Kidney tubule cell (primary cell): ENCODE measurements around the gene FARP1.
A peak's percentile ranks its signal among the peaks of the same experiment; 100 is the strongest.

Source experiments
- DNase-seq: peaks from one replicate; pipeline ENCODE4 v3.0.0-alpha.2; 2018; ENCODE audit warnings: low spot score

Gene FARP1

GRCh38 chr13:98286799-98287198, 143.9 kb downstream of the FARP1 start:
- DNase-seq: no peak

GRCh38 chr13:98288211-98288610, 145.3 kb downstream of the FARP1 start:
- no peak for DNase-seq

- DNase-seq: no peak
These were observed 146.5 kb downstream of the FARP1 start for GRCh38 chr13:98289339-98289945.

- no peak for DNase-seq
These were observed 147.4 kb downstream of the FARP1 start for GRCh38 chr13:98290261-98290660.

GRCh38 chr13:98291658-98292057, 148.8 kb downstream of the FARP1 start:
- no peak for DNase-seq

GRCh38 chr13:98293103-98293502, 150.2 kb downstream of the FARP1 start:
- DNase-seq: peak; percentile 64

- peak; percentile 59 for DNase-seq
These were observed 150.8 kb downstream of the FARP1 start for GRCh38 chr13:98293570-98294142.

- no peak for DNase-seq
These were observed 152.5 kb downstream of the FARP1 start for GRCh38 chr13:98295371-98295770.

- no peak for DNase-seq
These were observed 154.2 kb downstream of the FARP1 start for GRCh38 chr13:98297051-98297450.

- no peak for DNase-seq
These were observed 154.9 kb downstream of the FARP1 start for GRCh38 chr13:98297745-98298144.

GRCh38 chr13:98298599-98298998, 155.7 kb downstream of the FARP1 start:
- DNase-seq: no peak

- DNase-seq: no peak
These were observed 156.5 kb downstream of the FARP1 start for GRCh38 chr13:98299235-98299965.

GRCh38 chr13:98299966-98300350, 157.1 kb downstream of the FARP1 start:
- DNase-seq: no peak

GRCh38 chr13:98300956-98301641, 158.2 kb downstream of the FARP1 start:
- peak; percentile 66 for DNase-seq

- peak; percentile 50 for DNase-seq
These were observed 158.8 kb downstream of the FARP1 start for GRCh38 chr13:98301721-98302120.

- no peak for DNase-seq
These were observed 161.0 kb downstream of the FARP1 start for GRCh38 chr13:98303858-98304257.

GRCh38 chr13:98305670-98306069, 162.8 kb downstream of the FARP1 start:
- DNase-seq: no peak

GRCh38 chr13:98307463-98308085, 164.7 kb downstream of the FARP1 start:
- peak; percentile 38 for DNase-seq

- no peak for DNase-seq
These were observed 165.4 kb downstream of the FARP1 start for GRCh38 chr13:98308086-98308911.

- DNase-seq: no peak
These were observed 166.9 kb downstream of the FARP1 start for GRCh38 chr13:98309569-98310335.
